ENCODE results near the gene ATXN7L1.

DNA sequence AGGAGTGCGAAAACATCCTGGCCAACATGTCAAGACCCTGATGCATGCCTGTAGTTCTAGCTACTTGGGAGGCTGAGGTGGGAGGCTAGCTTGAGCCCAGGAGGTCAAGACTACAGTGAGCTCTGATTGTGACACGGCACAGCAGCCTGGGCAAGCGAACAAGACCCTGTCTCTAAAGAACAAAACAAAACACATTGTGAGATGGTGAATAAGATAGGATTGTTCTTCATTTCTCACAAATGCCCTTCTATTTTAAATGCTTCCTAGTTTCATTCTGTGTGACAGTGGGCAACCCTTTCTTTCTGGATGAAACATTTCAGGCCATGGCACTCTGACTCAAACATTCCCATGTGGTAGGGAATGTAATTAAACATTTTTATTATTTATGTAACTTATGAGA lies 308.6 kb downstream of the ATXN7L1 start:
- TF ChIP-seq, protein P1, sequence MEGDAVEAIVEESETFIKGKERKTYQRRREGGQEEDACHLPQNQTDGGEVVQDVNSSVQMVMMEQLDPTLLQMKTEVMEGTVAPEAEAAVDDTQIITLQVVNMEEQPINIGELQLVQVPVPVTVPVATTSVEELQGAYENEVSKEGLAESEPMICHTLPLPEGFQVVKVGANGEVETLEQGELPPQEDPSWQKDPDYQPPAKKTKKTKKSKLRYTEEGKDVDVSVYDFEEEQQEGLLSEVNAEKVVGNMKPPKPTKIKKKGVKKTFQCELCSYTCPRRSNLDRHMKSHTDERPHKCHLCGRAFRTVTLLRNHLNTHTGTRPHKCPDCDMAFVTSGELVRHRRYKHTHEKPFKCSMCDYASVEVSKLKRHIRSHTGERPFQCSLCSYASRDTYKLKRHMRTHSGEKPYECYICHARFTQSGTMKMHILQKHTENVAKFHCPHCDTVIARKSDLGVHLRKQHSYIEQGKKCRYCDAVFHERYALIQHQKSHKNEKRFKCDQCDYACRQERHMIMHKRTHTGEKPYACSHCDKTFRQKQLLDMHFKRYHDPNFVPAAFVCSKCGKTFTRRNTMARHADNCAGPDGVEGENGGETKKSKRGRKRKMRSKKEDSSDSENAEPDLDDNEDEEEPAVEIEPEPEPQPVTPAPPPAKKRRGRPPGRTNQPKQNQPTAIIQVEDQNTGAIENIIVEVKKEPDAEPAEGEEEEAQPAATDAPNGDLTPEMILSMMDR (conservative IDR thresholded peaks at IDR 0.05; ENCODE audit: low read depth, low read length): no peak
- TF ChIP-seq POLR2A (IDR thresholded peaks at IDR 0.05; ENCODE audit: low read depth, low read length): no peak
- TF ChIP-seq, protein P2, sequence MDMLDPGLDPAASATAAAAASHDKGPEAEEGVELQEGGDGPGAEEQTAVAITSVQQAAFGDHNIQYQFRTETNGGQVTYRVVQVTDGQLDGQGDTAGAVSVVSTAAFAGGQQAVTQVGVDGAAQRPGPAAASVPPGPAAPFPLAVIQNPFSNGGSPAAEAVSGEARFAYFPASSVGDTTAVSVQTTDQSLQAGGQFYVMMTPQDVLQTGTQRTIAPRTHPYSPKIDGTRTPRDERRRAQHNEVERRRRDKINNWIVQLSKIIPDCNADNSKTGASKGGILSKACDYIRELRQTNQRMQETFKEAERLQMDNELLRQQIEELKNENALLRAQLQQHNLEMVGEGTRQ (IDR thresholded peaks at IDR 0.05; ENCODE audit: low read depth, low read length): no peak
- no peak for TF ChIP-seq BHLHE40 (IDR thresholded peaks at IDR 0.05; ENCODE audit: low read depth, low read length)
- no peak for TF ChIP-seq RCOR1 (IDR thresholded peaks at IDR 0.05; ENCODE audit: insufficient replicate concordance, low read length)
- no peak for TF ChIP-seq SMC3 (IDR thresholded peaks at IDR 0.05; ENCODE audit: low read depth, low read length)
- no peak for TF ChIP-seq MAFK (IDR thresholded peaks at IDR 0.05; ENCODE audit: low read depth, low read length)
- TF ChIP-seq CHD1 (IDR thresholded peaks at IDR 0.05; ENCODE audit: low read depth, low read length): no peak

Measured in IMR-90 (cell line).